Neural progenitor cell (in vitro differentiated cells): Measurements from ENCODE around the gene PCDH1. TPM values are rescaled to one million over a fixed set of nuclear protein-coding genes. Genes with fewer than 3 reads are reported as not detected.

ENCODE experiments used
- DNase-seq: peaks from one replicate; pipeline ENCODE4 v3.0.0-alpha.2; 2016; ENCODE audit warnings: low spot score
- H2AFZ ChIP-seq: fragments of 200-600 bp; sonication (generic); replicated peaks from 2 replicates; pipeline ENCODE4 v1.6.1; 2016; ENCODE audit warnings: antibody characterized with exemption
- H3F3A ChIP-seq: fragments of 200-600 bp; sonication (generic); 2 replicates; pipeline ENCODE4 v1.6.1; 2016; ENCODE audit warnings: antibody characterized with exemption, low read depth
- H3K27ac ChIP-seq: fragments of 200-600 bp; sonication (generic); 2 replicates; pipeline ENCODE4 v1.5.1; 2016; ENCODE audit warnings: mild to moderate bottlenecking
- H3K27me3 ChIP-seq: fragments of 200-600 bp; sonication (generic); 2 replicates; pipeline ENCODE4 v1.6.1; 2016; ENCODE audit warnings: mild to moderate bottlenecking, moderate library complexity
- H3K36me3 ChIP-seq: fragments of 200-600 bp; sonication (generic); 2 replicates; pipeline ENCODE4 v1.5.1; 2016
- H3K4me1 ChIP-seq: fragments of 200-600 bp; sonication (generic); 2 replicates; pipeline ENCODE4 v1.6.1; 2016; ENCODE audit warnings: mixed run types
- H3K4me2 ChIP-seq: fragments of 200-600 bp; sonication (generic); 2 replicates; pipeline ENCODE4 v1.6.1; 2016
- H3K4me3 ChIP-seq: fragments of 200-600 bp; sonication (generic); 2 replicates; pipeline ENCODE4 v1.5.1; 2016
- H3K79me2 ChIP-seq: fragments of 200-600 bp; sonication (generic); 2 replicates; pipeline ENCODE4 v1.6.1; 2016; ENCODE audit warnings: low read depth
- H3K9ac ChIP-seq: fragments of 200-600 bp; sonication (generic); 2 replicates; pipeline ENCODE4 v1.6.1; 2016
- H3K9me3 ChIP-seq: fragments of 200-600 bp; sonication (generic); 2 replicates; pipeline ENCODE4 v1.5.1; 2016; ENCODE audit warnings: low read depth
- H4K20me1 ChIP-seq: fragments of 200-600 bp; sonication (generic); 2 replicates; pipeline ENCODE4 v1.6.1; 2016; ENCODE audit warnings: low read depth
- H3K27ac Mint-ChIP-seq: 3 replicates; pipeline ENCODE4 v1.8.0; 2021; ENCODE audit warnings: mixed read lengths
- H3K27me3 Mint-ChIP-seq: 2 replicates; pipeline ENCODE4 v1.8.0; 2022; ENCODE audit warnings: low read depth, mild to moderate bottlenecking, inconsistent platforms, moderate library complexity, mixed read lengths; ENCODE audit not compliant: insufficient read depth
- H3K36me3 Mint-ChIP-seq: 3 replicates; pipeline ENCODE4 v1.8.0; 2021; ENCODE audit warnings: mixed read lengths
- H3K4me1 Mint-ChIP-seq: 3 replicates; pipeline ENCODE4 v1.8.0; 2021; ENCODE audit warnings: mixed read lengths
- H3K4me3 Mint-ChIP-seq: 3 replicates; pipeline ENCODE4 v1.8.0; 2021; ENCODE audit warnings: mild to moderate bottlenecking, moderate library complexity, mixed read lengths
- H3K9me3 Mint-ChIP-seq: 3 replicates; pipeline ENCODE4 v1.8.0; 2020; ENCODE audit warnings: mixed read lengths
- CTCF ChIP-seq: fragments of 200-600 bp; sonication (generic); IDR thresholded peaks from 2 replicates; pipeline ENCODE4 v1.5.1; 2017; ENCODE audit warnings: antibody characterized with exemption, mild to moderate bottlenecking
- EZH2 ChIP-seq: fragments of 200-600 bp; sonication (generic); IDR thresholded peaks from 2 replicates; pipeline ENCODE4 v1.6.1; 2017; ENCODE audit warnings: antibody characterized with exemption, mild to moderate bottlenecking, moderate library complexity
- EZH2phosphoT487 ChIP-seq: fragments of 200-600 bp; sonication (generic); IDR thresholded peaks from 2 replicates; pipeline ENCODE4 v1.6.1; 2017; ENCODE audit warnings: antibody characterized with exemption
- total RNA-seq: library from RNA; depleted of rRNA; stranded (reverse); fragments of >200 nt; gene quantifications from 2 replicates; pipeline ENCODE4 v1.2.3, GENCODE V29; 2015; ENCODE audit warnings: low replicate concordance

The PCDH1 gene
- total RNA-seq, 1 donor from 2014 or later = 24.8 TPM

DNA sequence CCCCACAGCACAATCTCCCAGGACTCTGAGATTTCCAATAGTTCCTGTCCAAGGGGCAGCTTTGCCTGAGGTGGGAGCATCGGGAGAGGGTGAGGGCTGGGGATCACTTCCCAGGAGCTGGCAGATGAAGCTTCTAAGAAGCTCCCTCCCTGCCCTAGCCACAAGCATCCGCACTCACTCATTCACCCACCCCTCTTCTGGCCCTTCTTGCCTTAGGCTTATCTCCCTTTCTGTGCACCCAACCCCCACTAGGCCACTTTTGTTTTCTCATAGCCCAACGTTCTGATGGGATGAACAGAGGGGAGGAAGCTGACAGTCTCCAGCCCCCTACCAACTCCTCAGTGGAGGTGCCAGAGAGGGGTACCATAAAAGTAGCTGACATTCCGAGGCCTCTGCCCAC is 3.7 kb upstream of the PCDH1 start:
- Histone ChIP-seq H2AFZ (no peak overlapping the region), H3K79me2 (peaks cover 11% of the 10 kb centered on the region), H3F3A (peaks cover 58% of the 10 kb centered on the region), H3K4me2 (peak overlapping the region; percentile 93), H3K27me3 (peaks cover 22% of the 10 kb centered on the region), H3K36me3 (no peaks in the 10 kb centered on the region), H3K9me3 (no peaks in the 10 kb centered on the region), H3K9ac (no peak overlapping the region), H3K27ac (no peak overlapping the region), H3K4me1 (peaks cover 43% of the 10 kb centered on the region), H3K4me3 (no peak overlapping the region), H4K20me1 (peaks cover 49% of the 10 kb centered on the region)
- Mint-ChIP-seq H3K27me3 (peaks cover 20% of the 10 kb centered on the region), H3K4me3 (peak overlapping the region; percentile 81), H3K9me3 (no peaks in the 10 kb centered on the region), H3K27ac (peak overlapping the region; percentile 59), H3K4me1 (peaks cover 61% of the 10 kb centered on the region), H3K36me3 (no peaks in the 10 kb centered on the region)
- DNase-seq = peak; percentile 9
- TF ChIP-seq CTCF (no peak), EZH2 (no peak), EZH2phosphoT487 (no peak)

DNA sequence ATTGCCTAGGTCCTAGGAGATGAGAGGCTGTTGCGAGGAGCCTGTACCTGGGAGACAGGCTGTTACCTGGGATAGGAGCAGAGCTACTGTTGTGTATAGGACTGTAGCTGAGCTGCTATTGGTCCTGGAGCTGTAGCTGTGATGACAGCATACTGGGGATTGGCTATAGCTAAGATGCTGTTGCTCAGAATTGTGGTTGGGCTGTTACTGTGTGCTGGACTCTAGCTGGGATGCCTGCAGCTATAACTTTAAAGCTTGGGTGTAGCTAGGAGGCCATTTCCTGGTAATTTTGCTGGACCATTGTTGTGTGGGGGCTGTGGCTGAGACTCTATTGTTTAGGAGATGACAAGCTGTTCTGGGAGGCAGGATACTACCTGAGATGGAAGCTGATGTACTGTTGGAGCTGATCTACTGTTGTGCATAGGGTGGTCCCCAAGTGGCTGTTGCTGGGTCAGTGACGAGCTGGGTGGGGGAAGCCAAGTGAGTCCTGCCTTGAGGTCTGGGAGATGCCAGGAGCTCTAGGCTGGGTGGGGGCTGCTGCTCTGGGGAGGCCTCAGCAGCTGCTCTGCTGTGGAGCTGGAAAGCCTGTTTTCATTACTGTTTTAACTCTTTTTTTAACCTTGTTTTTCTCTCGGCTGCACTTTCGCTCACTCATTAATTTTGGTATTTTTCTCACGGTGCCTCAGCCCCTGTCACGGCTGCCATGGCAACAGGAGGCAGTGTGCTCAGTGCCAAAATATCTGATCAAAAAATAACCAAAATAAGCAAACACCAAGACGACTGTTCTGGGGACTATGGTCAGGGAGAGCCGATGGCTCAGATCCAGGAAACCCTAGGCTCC is 3.0 kb upstream of the PCDH1 start:
- Histone ChIP-seq H3K79me2 (peaks cover 19% of the 10 kb centered on the region), H3K4me1 (peaks cover 43% of the 10 kb centered on the region), H3K27me3 (peaks cover 22% of the 10 kb centered on the region), H3K36me3 (no peaks in the 10 kb centered on the region), H3K27ac (no peak overlapping the region), H3K9ac (no peak overlapping the region), H3K9me3 (no peaks in the 10 kb centered on the region), H4K20me1 (peaks cover 49% of the 10 kb centered on the region), H3F3A (peaks cover 63% of the 10 kb centered on the region), H3K4me3 (no peak overlapping the region), H3K4me2 (peak overlapping the region; percentile 93), H2AFZ (no peak overlapping the region)
- Mint-ChIP-seq H3K4me1 (peaks cover 62% of the 10 kb centered on the region), H3K27me3 (peaks cover 21% of the 10 kb centered on the region), H3K9me3 (no peaks in the 10 kb centered on the region), H3K27ac (peak overlapping the region; percentile 74), H3K4me3 (peak overlapping the region; percentile 57), H3K36me3 (no peaks in the 10 kb centered on the region)
- TF ChIP-seq EZH2phosphoT487 = no peak
- no peak for TF ChIP-seq EZH2
- TF ChIP-seq CTCF = no peak
- peak; percentile 27 for DNase-seq

GRCh38 chr5:141879941-141880738 is 1.9 kb upstream of the PCDH1 start:
- peak overlapping the region; percentile 97 for H3K4me2 ChIP-seq
- no peak overlapping the region for H3K27ac Mint-ChIP-seq
- no peak overlapping the region for H3K27ac ChIP-seq
- H3K27me3 Mint-ChIP-seq = peaks cover 26% of the 10 kb centered on the region
- H3K9me3 Mint-ChIP-seq = no peaks in the 10 kb centered on the region
- H3K4me3 ChIP-seq = peak overlapping the region; percentile 0
- peaks cover 43% of the 10 kb centered on the region for H4K20me1 ChIP-seq
- TF ChIP-seq EZH2 = no peak
- no peak for TF ChIP-seq CTCF
- TF ChIP-seq EZH2phosphoT487 = no peak
- H3K4me1 Mint-ChIP-seq = peaks cover 67% of the 10 kb centered on the region
- peak; percentile 55 for DNase-seq
- peaks cover 29% of the 10 kb centered on the region for H3K79me2 ChIP-seq
- H3K9me3 ChIP-seq = no peaks in the 10 kb centered on the region
- H3K4me1 ChIP-seq = peaks cover 46% of the 10 kb centered on the region
- H2AFZ ChIP-seq = no peak overlapping the region
- H3F3A ChIP-seq = peaks cover 70% of the 10 kb centered on the region
- peaks cover 21% of the 10 kb centered on the region for H3K27me3 ChIP-seq
- H3K36me3 Mint-ChIP-seq = no peaks in the 10 kb centered on the region
- H3K4me3 Mint-ChIP-seq = peak overlapping the region; percentile 84
- H3K36me3 ChIP-seq = no peaks in the 10 kb centered on the region
- H3K9ac ChIP-seq = no peak overlapping the region
